ENCODE measurements around the gene CEP128.

Gene CEP128

DNA sequence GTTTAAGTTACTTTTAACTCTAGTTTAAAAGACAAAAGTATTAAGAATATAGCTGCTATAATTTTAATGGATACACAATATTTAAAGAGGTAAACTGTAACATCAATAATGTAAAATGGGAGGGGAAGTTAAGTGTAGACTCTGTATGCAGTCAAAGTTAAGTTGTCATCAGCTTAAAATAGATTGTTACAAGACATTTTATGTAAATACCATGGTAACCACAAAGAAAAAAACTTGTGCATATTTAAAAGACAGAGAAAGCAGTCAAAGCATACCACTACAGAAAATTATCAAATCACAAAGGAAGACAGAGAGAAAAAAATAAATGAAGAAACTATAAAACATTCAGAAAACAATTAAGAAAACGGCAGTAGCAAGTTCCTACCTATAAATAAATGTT lies 73.3 kb downstream of the CEP128 start:
- DNase-seq, result no peak

DNA sequence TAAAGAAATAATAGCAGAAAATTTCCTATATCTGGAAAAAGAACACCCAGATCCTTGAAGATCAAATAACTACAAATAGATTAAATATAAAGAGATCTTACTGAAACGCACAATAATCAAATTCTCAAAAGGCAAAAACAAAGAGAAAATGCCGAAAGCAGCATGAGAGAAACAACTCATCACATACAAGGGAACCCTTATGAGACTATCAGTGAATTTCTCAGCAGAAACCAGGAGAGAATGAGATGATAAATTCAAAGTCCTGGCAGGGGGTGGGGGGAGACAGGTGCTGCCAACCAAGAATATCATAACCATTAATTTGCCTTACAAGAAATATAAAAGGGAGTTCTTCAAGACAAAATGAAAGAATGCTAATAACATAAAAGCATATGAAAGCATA lies 73.7 kb downstream of the CEP128 start:
- no peak for DNase-seq

DNA sequence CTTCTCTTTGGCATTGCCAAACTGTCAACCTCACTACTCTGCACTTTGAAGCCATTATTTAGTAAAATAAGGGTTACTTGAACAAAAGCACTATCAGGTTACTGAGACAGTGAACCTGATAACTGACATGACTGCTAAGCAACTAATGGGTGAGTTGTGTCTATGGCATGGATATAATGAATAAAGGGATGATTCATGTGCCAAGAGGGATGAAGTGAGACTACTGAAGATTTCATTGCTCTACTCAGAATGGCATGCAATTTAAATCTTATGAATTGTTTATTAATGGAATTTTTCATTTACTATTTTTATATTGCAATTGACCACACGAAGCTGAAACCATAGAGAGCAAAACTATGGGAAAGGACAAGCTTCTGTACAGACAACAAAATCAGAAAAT lies 74.4 kb downstream of the CEP128 start:
- no peak for DNase-seq

DNA sequence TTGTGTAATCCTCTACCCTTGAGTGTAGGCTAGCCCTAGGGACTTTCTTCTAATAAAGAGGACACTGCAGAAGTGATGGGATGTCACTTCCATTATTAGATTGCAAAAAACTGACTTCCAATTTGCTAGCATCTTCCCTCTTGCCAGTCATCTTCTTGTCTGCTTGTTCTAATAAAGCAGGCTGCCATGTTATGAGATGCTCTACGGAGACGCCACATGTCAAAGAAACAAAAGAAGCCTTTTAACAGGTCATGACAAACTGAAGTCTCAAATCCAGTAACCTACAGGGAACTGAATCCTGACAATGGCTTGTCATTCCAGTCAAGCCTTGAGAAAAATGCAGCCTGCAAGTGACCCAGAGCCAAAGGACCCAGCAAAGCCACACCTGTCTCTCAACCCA lies 76.0 kb downstream of the CEP128 start:
- no peak for DNase-seq

DNA sequence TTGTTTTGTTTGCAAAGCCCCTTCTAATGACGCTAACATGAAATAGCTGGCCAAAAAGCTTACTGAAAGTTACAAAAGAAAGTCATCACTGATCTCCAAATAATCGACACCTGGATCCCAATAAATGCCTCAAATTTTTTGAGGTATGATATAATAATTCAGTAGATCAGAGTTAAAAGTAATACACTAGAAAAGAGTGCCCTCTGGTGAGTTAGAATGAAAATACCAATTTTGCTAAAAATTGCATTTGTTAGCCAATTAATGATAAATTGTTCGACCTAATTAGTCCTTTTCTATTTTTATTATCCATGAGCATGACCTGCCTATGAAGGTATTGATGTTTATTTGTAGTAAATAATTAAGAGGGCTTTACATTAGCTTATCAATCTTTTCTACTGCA lies 78.6 kb downstream of the CEP128 start:
- no peak for DNase-seq

DNA sequence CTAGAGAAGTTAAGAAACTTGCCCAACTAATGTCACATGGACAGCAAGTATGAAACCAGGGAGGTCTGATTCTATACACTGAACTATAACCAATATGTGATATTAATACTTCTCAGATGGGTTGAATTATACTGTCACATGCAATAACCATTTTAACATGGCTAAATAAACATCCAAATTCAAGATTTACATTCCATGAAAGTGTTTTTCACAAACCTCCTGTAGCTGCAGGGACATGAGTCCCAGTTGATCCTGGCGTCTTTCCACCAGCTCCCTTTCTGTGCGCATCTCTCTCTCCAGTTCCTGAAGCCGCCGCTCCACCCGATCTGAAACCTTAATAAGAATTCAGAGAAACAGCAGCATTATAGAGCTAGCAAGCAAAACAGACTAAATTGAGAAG lies 79.0 kb downstream of the CEP128 start:
- DNase-seq, result no peak

DNA sequence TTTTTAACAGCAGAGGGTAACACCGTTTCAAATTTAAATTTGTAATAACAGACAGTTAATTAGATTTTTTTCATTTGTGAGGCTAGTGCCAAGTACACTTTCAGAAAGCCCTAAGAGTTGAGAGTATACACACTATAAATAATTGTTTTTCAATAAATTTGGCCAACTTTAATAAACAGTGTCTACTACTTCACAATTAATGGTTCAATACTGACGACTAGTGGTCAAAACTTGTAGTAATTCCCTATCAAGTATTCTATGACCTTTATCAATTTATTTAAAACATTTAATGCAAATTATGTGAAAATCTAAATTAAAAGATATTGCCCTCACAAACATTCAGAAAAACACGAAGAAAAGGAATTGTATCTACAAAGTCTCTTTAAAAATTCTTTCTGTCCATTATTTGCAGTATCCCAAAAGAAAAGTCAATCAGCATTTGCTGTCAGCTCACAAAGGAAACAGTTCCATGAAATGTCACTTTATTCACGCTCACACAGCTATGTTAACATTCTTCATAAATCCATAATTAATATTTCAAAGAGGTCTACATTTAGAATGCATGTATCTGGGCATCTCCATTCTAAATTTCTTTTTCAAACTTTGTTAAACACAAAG lies 91.2 kb downstream of the CEP128 start:
- no peak for DNase-seq

DNA sequence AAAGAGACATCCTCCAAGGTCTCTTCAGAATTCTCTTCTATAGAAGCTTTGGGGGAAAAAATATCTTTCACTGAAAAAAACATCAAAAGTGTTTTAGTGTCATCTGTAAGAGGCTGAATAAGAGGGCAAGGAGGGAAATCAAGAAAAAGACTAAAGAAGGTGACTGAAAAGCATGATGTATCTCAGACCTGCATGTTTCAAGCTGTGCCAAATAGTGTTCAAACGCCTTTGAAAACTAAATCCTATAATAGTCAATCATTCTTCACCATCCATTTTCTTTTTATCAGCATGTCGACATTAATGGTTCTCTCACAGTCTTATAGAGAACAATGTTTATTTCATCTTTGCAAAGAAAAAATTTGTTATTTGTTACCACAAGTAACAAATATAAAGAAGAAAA lies 94.5 kb downstream of the CEP128 start:
- no peak for DNase-seq

DNA sequence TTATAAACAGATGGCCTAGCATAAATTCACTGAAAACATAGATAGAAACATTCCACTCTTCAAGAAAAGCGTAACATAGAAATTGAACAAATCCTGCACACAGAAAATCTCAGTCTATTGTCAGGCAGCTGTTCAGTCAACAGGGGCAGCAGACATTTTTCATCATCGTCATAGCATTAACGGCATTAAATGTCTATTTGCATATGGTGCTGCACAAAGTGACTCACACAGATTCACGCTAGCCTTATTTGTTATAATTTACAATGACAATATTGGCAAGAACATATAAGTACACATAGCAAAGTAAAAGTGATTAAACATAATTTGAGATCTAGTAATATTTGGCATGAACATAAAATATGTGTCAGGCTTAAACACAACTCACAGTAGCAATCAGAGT lies 95.7 kb downstream of the CEP128 start:
- DNase-seq, result no peak

DNA sequence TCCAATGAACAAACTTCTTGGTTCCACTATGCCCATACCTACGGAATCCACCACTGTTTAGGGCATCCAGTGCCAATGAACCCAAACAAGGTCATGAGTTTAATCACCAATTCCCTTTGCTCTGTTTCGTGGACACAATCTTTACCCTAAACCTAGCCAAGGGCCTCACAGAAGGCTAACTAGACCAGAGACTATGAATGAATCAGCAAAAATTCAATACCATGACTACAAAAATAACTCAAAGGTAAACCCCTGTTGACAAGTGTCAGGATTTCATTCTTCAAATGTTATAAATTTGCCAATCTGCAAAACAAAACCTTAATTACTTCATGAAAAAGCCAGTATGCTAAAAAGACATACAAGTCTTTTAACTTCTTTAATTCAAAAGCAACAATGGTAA lies 96.7 kb downstream of the CEP128 start:
- DNase-seq, result no peak

DNA sequence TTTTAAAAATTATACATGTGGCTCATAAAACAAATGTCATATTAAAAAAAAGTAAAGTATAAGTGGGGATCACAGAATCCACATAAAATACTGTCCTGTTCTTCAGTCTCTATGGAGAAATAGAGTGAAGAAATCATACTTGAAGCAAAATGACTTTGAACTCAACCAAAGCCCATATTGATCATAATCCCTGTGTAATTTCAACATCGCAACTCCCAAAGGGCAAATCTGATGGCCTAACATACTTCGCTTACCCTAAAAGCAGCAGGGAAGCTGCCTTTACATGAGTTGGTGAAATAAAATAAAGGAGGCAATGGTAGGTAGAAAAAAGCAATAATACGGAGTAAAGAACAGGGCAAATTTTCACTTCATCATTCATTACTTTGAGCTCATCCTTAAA lies 101.8 kb downstream of the CEP128 start:
- no peak for DNase-seq

DNA sequence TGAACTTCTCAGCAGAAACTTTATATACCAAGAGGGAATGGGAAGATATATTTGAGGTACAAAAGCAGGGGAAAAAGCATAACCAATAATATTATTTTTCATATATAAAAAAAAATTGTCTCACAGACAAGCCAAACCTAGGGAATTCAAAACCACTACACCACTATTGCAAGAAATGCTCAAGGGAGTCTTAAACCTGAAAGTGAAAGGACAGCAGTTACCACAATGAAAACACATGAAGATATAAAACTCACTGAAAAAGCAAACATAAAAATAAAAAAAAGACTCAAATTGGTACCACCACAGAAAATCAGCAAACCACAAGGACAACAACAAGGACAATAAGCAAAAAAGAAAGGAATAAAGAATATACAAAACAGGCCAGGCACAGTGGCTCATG lies 131.9 kb downstream of the CEP128 start:
- no peak for DNase-seq

DNA sequence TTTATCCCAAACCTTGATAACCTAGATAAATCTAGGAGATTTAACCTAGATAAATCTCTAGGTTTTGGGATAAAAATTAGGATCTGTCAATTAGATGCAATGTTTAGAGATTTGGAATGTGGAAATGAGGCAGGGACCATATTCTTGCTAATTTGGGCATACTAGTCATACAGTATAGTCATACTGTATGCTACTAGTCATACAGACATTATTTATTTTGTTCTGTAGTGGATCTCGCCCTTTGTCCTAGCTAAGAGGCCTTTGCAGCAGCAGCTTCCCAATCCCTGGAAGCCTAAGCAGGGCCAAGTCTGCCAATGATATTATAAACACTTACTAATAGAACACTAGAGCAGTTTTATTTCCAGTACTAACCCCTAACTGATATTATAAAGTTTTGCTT lies 136.4 kb downstream of the CEP128 start:
- DNase-seq, result no peak

DNA sequence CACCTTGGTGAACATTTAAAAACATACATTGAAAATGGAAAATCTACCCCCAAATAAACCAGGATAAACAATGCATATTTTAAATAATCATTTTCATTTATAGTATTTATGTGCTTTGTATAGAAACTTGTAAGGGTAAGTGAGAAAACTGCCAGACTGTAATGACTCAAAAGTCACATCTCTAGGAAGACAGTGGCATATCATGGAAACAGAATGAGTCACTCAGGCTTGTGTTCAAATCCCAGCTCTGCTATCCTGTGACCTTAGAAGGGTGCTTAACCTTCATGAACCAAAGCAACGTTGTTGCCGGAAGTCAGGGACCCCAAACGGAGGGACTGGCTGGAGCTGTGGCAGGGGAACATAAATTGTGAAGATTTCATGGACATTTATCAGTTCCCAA lies 142.7 kb downstream of the CEP128 start:
- DNase-seq, result no peak

DNA sequence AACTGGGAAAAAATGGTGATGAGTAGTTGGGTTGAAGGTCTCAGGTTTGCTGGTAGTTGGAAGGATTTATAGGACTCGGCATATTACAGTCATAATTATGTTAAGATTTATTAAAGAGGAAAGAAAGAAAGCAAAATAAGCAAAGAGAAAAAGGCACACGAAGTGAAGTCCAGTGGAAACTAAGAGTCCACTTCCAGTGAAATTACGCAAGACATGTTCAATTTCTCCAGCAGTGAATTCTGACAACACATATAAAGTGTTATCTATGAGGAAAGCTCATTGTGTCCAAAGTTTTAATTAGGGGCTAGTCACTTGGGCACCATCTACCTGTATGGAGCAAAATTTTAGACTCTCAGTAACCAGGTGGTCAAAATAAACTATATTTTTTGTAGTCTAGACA lies 143.3 kb downstream of the CEP128 start:
- DNase-seq, result no peak

DNA sequence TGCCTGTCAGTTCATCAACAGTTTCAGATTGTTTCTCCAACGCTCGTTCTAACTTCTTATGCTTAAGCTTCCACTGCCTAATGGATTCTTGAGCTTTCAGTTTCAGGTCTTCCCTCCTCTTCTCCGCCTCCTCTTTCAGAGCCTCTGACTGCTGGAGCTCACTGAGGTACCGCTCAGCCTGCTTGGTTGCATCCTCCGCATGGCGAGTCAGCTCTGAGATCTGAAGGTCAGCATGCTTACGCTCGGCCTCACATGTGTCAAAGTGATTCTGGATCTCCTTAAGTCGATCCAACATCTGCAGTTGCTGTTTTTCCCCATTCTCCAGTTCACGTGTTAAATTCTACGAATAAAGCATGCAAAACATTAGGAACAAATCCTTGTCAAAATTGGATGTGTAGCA lies 148.8 kb downstream of the CEP128 start:
- DNase-seq, result no peak

DNA sequence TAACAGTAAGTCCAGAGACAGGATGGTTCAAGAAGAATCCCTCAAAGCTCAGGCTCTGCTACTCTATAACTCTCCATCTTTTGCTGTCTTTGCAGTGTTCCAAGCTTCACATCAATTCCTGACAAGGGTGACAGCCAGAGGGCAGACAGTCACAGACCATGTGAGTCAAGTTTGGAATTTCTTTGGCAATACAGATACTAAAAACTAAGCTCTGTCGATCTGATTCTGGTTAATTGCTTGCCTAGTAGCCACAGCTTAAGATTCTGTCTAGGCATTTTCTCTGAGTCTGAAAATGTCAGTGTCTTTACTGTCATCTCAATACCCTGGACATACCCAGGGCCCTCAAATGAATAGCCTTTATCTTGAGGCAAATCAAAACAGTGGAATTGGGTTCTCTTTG lies 153.7 kb downstream of the CEP128 start:
- no peak for DNase-seq

DNA sequence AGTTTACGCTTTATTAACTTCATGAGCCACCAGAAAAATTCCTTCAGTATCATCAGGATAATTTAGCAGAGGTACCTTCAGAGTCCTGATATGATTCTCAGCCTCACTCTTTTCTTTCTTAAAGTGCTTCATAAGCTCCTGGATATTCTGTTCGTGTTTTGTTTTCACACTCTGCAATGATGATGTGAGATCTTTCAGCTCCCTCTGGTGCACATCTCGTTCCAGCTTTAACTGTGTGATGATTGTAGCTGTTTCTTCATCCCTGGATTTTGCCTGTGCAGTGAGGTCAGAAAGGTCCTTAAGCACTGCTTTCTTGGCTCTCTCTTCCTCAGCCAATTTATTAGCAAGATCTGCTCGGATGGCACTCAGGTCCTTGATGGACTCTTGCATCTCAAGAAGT lies 156.7 kb downstream of the CEP128 start:
- DNase-seq, result no peak

DNA sequence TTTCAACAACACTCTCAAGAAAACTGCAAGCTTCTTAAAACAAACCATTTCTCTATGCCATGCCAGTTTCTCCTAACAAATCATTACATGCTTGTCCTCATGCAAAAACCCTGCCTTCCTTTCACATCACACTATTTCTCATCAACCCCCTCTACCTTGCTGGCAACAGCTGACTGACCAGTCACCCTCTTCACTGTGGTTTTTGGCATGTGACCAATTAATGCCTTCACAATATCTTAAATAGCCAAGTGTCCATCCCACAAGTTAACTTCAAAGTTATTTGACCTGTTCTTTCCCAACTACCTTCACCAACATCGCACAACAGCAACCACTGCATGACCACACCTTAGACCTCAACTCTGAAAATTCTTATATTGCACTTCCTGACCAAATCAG lies 159.6 kb downstream of the CEP128 start:
- no peak for DNase-seq

DNA sequence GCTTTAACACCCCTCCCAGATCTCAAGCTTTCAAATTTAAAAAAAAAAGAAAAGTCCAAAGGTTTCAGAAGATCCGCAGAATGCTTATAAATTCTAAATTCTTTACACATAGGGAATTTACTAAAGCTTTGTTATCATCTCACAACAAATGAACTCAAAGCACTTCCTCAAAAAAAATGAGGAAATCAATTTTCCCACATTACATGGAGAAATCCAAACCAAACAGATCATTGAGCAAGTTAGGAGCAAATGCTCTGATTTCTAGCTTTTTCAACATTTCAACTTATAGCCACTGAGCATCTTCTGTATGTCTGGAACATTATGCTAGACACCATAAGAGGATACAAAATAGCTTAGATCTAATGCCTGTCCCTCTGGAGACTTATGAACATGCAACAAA lies 161.0 kb downstream of the CEP128 start:
- no peak for DNase-seq

DNA sequence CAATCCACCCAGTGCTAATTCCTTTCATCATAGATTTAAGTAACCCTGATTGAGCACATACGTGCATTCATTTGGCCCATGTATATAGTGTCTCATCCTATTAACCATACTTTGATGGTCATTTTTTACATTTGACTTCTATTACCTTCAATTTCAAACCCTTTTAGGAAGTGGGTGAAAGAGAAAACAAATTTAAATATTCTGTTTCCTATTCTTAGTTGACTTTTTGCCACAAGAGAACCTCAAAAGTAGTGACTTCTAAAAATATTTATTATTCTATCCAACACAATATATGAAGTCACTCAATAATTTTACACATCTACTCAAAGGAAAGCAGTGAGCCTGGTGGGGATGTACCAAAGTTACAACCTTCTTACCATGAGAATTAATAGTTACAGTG lies 164.9 kb downstream of the CEP128 start:
- DNase-seq, result no peak

DNA sequence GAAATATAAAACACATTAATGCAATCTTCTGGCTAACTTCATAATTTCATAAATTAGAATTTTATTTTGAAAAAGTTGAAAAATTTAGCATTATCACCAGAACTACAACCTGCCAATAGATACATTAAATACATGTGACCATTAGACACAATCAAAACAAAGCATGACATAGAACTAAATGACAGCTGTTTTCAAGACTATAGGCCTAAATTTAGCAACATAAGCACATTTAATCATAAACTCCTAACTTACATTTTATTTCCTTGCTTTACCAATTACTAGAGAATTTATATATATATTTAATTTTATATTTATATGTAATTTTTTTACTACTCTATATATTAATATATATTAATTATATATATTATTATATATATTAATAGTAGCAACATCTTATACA lies 165.4 kb downstream of the CEP128 start:
- no peak for DNase-seq

DNA sequence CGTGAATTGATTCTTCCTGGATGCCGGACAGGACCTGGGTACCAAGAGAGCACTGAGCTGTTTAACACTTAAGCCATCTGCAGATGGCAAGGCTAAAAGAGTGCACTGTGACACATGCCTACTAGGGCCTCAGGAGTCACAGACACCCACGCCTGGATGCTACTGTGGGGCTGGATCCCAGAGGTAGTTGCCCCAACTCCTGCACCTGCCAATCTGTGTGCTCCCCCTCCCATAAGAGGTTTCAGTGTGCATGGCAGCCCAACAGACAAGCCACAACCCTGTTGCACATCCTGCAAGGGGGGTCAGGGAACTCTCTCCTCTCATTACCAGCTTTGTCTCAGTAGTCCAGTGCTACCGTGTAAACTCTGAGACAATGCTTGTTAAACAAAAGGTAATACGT lies 169.0 kb downstream of the CEP128 start:
- no peak for DNase-seq

DNA sequence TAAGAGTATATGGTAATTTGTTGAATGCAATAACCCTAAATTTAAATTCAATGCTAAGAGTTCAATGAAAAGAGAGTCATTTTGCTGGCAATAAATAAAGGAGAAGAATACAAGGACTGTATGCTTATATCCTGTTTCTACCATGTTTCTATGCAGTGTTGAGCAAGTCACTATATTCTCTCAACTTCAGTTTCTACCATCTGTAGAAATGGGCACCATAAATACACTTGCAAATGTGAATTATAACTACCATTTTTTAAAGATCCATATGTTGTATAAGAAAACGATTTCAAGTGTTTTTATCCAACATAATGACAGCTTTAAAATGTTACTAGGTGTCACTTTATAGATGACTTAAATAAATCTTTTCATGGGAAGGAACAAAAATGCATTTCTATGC lies 170.3 kb downstream of the CEP128 start:
- no peak for DNase-seq

DNA sequence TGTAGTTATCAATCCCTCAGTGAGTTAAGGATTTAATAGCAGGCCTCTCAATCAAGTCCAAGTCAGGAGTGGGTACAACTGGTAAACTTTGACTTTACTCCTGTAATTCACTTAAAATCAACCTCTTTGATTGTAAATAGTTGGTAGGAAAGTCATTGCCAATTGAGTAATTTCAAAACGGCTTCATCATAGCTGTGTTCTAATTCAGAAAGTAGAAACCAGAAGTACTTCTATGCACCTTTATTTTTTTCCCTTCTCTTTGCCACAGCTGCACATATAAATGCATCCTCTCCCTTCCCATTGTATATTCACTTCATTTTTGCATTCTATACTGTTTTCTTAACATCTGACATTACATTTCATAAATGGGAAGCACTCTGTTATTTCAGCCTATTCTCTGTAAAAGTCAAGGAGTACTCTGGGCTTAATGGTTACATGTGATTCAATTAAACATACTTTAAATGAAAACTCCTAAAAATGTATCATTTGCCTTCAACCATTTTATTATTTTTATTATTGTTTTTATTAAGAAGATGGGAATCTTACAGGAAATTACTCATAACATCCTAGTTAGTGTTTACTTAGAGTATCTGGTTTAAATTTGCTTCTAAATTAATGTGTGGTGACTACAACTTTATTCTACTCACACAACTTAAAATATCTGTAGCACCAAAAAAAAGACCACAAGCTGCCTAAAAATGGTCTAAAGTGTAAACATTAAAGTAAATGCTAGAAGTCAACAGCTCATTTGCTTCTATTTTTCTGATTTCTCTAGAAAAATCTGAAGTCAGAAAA lies 171.2 kb downstream of the CEP128 start:
- DNase-seq, result no peak
